ENCODE measurements around the gene CREB3L2.
"Not testable (repeated sequence)": the region's sequence is repeated elsewhere in the genome, so short reads cannot be mapped to it uniquely, and the experiment has no call there.

The CREB3L2 gene

DNA sequence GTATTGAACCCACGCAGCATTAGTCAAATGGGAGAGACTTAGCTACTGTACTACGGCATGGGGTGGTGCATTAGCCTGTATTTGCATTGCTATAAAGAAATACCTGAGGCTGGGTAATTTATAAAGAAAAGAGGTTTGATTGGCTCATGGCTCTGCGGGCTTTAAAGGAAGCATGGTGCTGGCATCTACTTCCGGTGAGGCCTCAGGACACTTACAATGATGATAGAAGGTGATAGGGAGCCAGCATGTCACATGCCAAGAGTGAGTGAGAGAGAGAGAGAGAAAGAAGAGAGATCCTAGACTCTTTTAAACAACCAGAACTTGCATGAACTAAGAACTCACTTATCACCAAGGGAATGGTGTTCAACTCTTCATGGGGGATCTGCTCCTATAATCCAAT, 27.2 kb upstream of the CREB3L2 start:
- no peak overlapping the region for H3K9ac ChIP-seq (ENCODE audit: low read length)
- H3K4me1 ChIP-seq (ENCODE audit: control insufficient read depth, insufficient read depth, low read length), result no peaks in the 10 kb centered on the region
- DNase-seq (ENCODE audit: low read depth), result no peak
- no peaks in the 10 kb centered on the region for H3K9me3 ChIP-seq (ENCODE audit: control insufficient read depth, low read length)
- H3K27me3 ChIP-seq (replicated peaks; ENCODE audit: control insufficient read depth, insufficient read depth, low read length), result peaks cover 5% of the 10 kb centered on the region
- no peaks in the 10 kb centered on the region for H3K36me3 ChIP-seq (ENCODE audit: control insufficient read depth, insufficient read depth, low read length, severe bottlenecking)
- H3K4me3 ChIP-seq (ENCODE audit: low read length), result no peak overlapping the region

GRCh38 chr7:138027100-138027499, 25.2 kb upstream of the CREB3L2 start:
- no peaks in the 10 kb centered on the region for H3K9me3 ChIP-seq (ENCODE audit: control insufficient read depth, low read length)

DNA sequence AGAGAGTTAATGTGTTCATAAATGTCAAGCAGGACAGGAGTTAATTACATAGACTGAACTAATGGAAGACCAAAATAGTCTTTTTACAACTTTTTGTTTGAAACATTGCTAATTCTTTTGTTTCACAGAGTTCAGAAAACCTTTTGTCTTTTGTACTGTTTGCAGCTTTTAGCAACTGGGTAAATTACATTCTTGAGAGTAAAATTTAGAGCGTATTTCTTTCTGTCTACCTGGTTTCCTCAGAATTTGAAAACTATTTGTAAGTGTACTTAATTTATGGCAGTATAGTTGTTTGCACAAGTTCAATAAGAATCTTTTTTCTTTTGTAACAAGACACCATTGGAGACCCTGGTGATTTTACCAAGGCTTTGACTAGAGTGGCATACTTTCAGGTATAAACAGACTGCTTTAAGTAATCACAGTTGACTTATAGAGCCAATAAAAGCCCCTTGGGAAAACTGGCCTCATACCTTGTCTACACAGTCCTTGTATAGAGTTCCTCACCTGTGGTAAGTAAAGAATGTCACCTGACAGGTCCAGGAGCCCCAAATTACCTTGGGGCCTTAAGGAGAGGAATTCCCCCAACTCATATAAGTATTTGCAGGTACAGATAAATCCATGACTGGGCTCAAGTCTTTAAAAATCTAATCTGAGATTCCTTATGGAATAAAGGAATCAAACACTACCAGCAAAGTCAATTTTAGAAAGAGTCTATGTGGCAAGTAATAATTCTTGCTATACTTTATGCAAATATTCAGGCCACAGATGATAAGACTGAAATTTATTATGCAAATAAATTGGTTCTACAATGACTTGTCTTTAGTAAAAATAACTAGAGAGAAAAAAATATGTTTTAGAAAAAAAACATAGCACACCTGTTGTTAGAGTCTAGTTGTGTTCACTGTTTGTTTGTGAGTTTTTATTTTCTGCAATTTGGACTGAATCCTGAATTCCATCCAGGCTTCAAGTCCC, 23.6 kb upstream of the CREB3L2 start:
- Histone ChIP-seq H3K36me3 (ENCODE audit: control insufficient read depth, insufficient read depth, low read length, severe bottlenecking) (no peaks in the 10 kb centered on the region), H3K9me3 (ENCODE audit: control insufficient read depth, low read length) (no peaks in the 10 kb centered on the region), H3K4me3 (ENCODE audit: low read length) (no peak overlapping the region), H3K27me3 (replicated peaks; ENCODE audit: control insufficient read depth, insufficient read depth, low read length) (peaks cover 5% of the 10 kb centered on the region), H3K9ac (ENCODE audit: low read length) (no peak overlapping the region), H3K4me1 (ENCODE audit: control insufficient read depth, insufficient read depth, low read length) (no peaks in the 10 kb centered on the region)
- no peak for DNase-seq (ENCODE audit: low read depth)

More at GRCh38 chr7:138027100-138027499, 25.2 kb upstream of the CREB3L2 start:
- Histone ChIP-seq H3K4me3 (ENCODE audit: low read length) (no peak overlapping the region), H3K9ac (ENCODE audit: low read length) (no peak overlapping the region), H3K27me3 (replicated peaks; ENCODE audit: control insufficient read depth, insufficient read depth, low read length) (peaks cover 5% of the 10 kb centered on the region), H3K36me3 (ENCODE audit: control insufficient read depth, insufficient read depth, low read length, severe bottlenecking) (no peaks in the 10 kb centered on the region), H3K4me1 (ENCODE audit: control insufficient read depth, insufficient read depth, low read length) (no peaks in the 10 kb centered on the region)
- no peak for DNase-seq (ENCODE audit: low read depth)

DNA sequence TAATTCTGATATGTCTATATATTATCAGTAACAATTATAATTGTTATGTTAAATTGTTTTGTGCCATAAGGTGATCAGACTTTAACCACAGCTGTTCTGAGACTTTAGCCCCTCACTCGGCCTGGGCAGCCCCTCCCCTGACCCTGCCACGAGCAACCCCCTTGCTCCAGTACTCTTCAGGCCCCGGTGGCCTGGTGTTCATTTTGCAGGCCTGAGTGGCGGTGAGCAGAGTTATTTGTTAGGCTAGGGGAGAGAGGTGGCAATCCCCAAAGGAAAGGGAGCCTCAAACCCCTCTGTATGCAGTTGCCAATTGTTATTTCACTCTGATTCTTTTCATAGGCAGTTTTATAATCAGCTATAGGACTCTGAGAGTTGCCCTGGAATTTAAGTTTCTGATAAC, 22.9 kb upstream of the CREB3L2 start:
- Histone ChIP-seq H3K36me3 (ENCODE audit: control insufficient read depth, insufficient read depth, low read length, severe bottlenecking) (no peaks in the 10 kb centered on the region), H3K4me1 (ENCODE audit: control insufficient read depth, insufficient read depth, low read length) (no peaks in the 10 kb centered on the region), H3K4me3 (ENCODE audit: low read length) (no peak overlapping the region), H3K9me3 (ENCODE audit: control insufficient read depth, low read length) (no peaks in the 10 kb centered on the region), H3K27me3 (replicated peaks; ENCODE audit: control insufficient read depth, insufficient read depth, low read length) (peaks cover 5% of the 10 kb centered on the region), H3K9ac (ENCODE audit: low read length) (no peak overlapping the region)
- DNase-seq (ENCODE audit: low read depth), result no peak

DNA sequence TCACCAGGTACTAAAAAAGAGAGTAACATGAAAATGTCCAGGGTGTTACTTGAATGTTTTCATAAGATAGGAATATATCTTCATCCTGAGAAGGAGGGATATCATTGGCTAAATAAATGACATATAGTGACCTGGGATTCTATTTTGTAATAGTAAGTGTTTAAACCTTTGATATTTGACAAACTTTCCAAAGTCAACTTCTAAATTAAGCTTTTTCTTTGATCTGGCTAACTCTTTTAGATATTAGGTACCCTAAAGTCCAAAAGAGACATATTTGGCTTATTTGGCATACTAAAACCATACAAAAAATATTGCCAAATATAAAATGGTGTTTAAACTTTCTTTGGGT, 22.4 kb upstream of the CREB3L2 start:
- no peak for DNase-seq (ENCODE audit: low read depth)
- Histone ChIP-seq H3K36me3 (ENCODE audit: control insufficient read depth, insufficient read depth, low read length, severe bottlenecking) (no peaks in the 10 kb centered on the region), H3K9me3 (ENCODE audit: control insufficient read depth, low read length) (no peaks in the 10 kb centered on the region), H3K9ac (ENCODE audit: low read length) (no peak overlapping the region), H3K4me1 (ENCODE audit: control insufficient read depth, insufficient read depth, low read length) (no peaks in the 10 kb centered on the region), H3K4me3 (ENCODE audit: low read length) (no peak overlapping the region), H3K27me3 (replicated peaks; ENCODE audit: control insufficient read depth, insufficient read depth, low read length) (peaks cover 5% of the 10 kb centered on the region)

DNA sequence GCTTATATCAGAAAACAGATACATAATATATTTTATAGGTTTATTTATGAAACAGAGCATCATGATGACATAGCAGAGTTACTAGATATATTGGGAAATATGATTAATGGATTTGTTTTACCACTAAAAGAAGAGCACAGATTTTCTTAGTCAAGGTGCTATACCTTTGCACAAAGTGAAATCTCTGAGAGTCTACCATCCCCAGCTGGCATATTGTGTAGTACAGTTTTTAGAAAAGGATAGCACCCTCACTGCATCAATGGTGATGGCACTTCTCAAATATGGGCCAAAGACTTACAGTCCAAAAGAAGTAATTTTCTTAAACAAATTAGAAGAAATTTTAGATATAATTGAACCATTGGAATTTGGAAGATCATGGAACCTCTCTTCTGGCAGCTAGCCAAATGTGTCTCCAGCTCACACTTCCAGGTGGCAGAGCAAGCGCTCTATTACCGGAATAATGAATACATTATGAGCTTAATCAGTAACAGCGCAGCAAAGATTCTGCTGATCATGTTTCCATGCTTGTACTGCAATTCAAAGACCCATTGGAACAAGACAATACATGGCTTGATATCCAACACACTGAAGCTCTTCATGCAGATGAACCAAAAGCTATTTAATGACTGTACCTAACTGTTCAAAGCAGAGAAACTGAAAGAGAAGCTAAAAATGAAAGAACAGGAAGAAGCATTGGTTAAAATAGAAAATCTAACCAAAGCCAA, 21.9 kb upstream of the CREB3L2 start:
- Histone ChIP-seq H3K9me3 (ENCODE audit: control insufficient read depth, low read length) (no peaks in the 10 kb centered on the region), H3K27me3 (replicated peaks; ENCODE audit: control insufficient read depth, insufficient read depth, low read length) (peaks cover 5% of the 10 kb centered on the region), H3K4me1 (ENCODE audit: control insufficient read depth, insufficient read depth, low read length) (no peaks in the 10 kb centered on the region), H3K36me3 (ENCODE audit: control insufficient read depth, insufficient read depth, low read length, severe bottlenecking) (no peaks in the 10 kb centered on the region), H3K4me3 (ENCODE audit: low read length) (no peak overlapping the region), H3K9ac (ENCODE audit: low read length) (no peak overlapping the region)
- DNase-seq (ENCODE audit: low read depth), result no peak

- DNase-seq (ENCODE audit: low read depth), result no peak
- Histone ChIP-seq H3K4me1 (ENCODE audit: control insufficient read depth, insufficient read depth, low read length) (no peaks in the 10 kb centered on the region), H3K9ac (ENCODE audit: low read length) (no peak overlapping the region), H3K36me3 (ENCODE audit: control insufficient read depth, insufficient read depth, low read length, severe bottlenecking) (no peaks in the 10 kb centered on the region), H3K9me3 (ENCODE audit: control insufficient read depth, low read length) (no peaks in the 10 kb centered on the region), H3K27me3 (replicated peaks; ENCODE audit: control insufficient read depth, insufficient read depth, low read length) (no peaks in the 10 kb centered on the region), H3K4me3 (ENCODE audit: low read length) (no peak overlapping the region)
Measured at GRCh38 chr7:138021889-138022288, 20.0 kb upstream of the CREB3L2 start.

DNA sequence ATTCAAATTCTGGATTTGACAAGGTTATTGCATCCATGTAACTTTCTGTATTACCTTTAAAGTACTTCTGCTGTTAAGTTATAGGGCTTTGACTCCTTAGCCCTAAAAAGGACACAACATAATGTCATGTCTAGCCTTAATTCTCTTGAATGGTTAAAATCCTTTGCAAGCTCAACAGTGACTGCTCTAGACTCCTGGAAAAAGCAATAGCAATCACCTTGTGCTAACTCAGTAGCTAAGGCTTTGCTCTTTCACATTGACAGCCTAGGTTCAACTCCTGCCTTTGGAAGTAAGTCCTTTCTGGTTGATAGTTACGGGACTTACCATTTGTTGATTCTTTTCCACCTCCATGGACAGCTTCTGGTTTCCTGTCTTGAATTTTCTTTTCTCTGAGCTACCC, 16.1 kb upstream of the CREB3L2 start:
- H3K27me3 ChIP-seq (replicated peaks; ENCODE audit: control insufficient read depth, insufficient read depth, low read length), result no peaks in the 10 kb centered on the region
- no peaks in the 10 kb centered on the region for H3K36me3 ChIP-seq (ENCODE audit: control insufficient read depth, insufficient read depth, low read length, severe bottlenecking)
- H3K9ac ChIP-seq (ENCODE audit: low read length), result no peak overlapping the region
- H3K9me3 ChIP-seq (ENCODE audit: control insufficient read depth, low read length), result no peaks in the 10 kb centered on the region
- no peak for DNase-seq (ENCODE audit: low read depth)
- H3K4me3 ChIP-seq (ENCODE audit: low read length), result no peak overlapping the region
- no peaks in the 10 kb centered on the region for H3K4me1 ChIP-seq (ENCODE audit: control insufficient read depth, insufficient read depth, low read length)

DNA sequence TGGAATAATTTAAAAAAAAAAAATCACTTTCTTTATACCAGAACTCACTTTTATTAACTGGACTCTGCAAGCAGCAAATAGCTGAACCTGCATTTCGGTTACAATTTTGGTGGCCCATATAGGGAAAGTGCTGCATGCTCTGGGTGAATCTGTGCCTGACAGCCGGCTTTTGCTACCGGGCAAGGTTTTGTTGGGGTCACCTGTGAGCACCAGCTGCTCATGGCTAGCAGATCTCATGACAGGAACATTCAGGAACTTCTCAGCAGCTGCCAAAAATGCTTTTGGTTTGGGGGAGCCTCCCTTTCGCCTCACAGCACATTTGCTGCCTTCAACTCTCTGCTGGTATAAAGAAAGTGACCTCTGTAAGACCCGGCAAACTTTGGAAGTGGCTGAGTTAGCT, 13.2 kb upstream of the CREB3L2 start:
- Histone ChIP-seq H3K9me3 (ENCODE audit: control insufficient read depth, low read length) (no peaks in the 10 kb centered on the region), H3K4me3 (ENCODE audit: low read length) (no peak overlapping the region), H3K4me1 (ENCODE audit: control insufficient read depth, insufficient read depth, low read length) (no peaks in the 10 kb centered on the region), H3K9ac (ENCODE audit: low read length) (no peak overlapping the region), H3K36me3 (ENCODE audit: control insufficient read depth, insufficient read depth, low read length, severe bottlenecking) (no peaks in the 10 kb centered on the region), H3K27me3 (replicated peaks; ENCODE audit: control insufficient read depth, insufficient read depth, low read length) (no peaks in the 10 kb centered on the region)
- no peak for DNase-seq (ENCODE audit: low read depth)

- DNase-seq (ENCODE audit: low read depth), result no peak
Measured at GRCh38 chr7:138014686-138015085, 12.8 kb upstream of the CREB3L2 start.

DNA sequence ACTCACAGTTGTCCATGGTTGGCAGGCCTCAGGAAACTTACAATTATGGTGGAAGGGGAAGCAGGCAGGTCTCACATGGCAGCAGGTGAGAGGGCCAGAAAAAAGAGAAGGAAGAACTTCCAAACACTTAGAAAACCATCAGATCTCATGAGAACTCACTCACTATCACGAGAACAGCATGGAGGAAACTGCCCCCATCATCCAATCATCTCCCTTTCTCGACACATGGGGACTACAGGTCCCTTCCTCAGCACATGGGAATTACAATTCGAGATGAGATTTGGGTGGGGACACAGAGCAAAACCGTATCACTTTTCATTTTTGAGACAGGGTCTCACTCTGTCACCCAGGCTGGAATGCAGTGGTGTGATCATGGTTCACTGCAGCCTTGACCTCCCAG, 12.3 kb upstream of the CREB3L2 start:
- not testable (repeated sequence) for H3K4me3 ChIP-seq (ENCODE audit: low read length); DNase-seq (ENCODE audit: low read depth); H3K36me3 ChIP-seq (ENCODE audit: control insufficient read depth, insufficient read depth, low read length, severe bottlenecking); H3K9me3 ChIP-seq (ENCODE audit: control insufficient read depth, low read length); H3K4me1 ChIP-seq (ENCODE audit: control insufficient read depth, insufficient read depth, low read length); H3K27me3 ChIP-seq (replicated peaks; ENCODE audit: control insufficient read depth, insufficient read depth, low read length); H3K9ac ChIP-seq (ENCODE audit: low read length)

More at GRCh38 chr7:138014686-138015085, 12.8 kb upstream of the CREB3L2 start:
- H3K9ac ChIP-seq (ENCODE audit: low read length), result no peak overlapping the region
- no peaks in the 10 kb centered on the region for H3K9me3 ChIP-seq (ENCODE audit: control insufficient read depth, low read length)
- H3K4me1 ChIP-seq (ENCODE audit: control insufficient read depth, insufficient read depth, low read length), result no peaks in the 10 kb centered on the region
- H3K4me3 ChIP-seq (ENCODE audit: low read length), result no peak overlapping the region
- no peaks in the 10 kb centered on the region for H3K27me3 ChIP-seq (replicated peaks; ENCODE audit: control insufficient read depth, insufficient read depth, low read length)
- H3K36me3 ChIP-seq (ENCODE audit: control insufficient read depth, insufficient read depth, low read length, severe bottlenecking), result no peaks in the 10 kb centered on the region

Data from adipocyte (in vitro differentiated cells).